BE2C (cell line): Measurements from ENCODE around the gene ADGRL3.

Source experiments
- DNase-seq: peaks from one replicate; pipeline ENCODE4 v3.0.0-alpha.2; 2020
- H3K27me3 ChIP-seq: fragments of 250-450 bp; sonication (Bioruptor Pico); 2 replicates; pipeline ENCODE4 v1.5.1; 2020; ENCODE audit warnings: mild to moderate bottlenecking
- H3K36me3 ChIP-seq: fragments of 250-450 bp; sonication (Bioruptor Pico); 2 replicates; pipeline ENCODE4 v1.5.1; 2020; ENCODE audit warnings: mild to moderate bottlenecking
- H3K4me1 ChIP-seq: fragments of 250-450 bp; sonication (Bioruptor Pico); 2 replicates; pipeline ENCODE4 v1.5.1; 2020
- H3K4me3 ChIP-seq: 2 replicates; pipeline ENCODE4 v1.5.1; 2011; ENCODE audit warnings: low read depth, low read length
- H3K9me3 ChIP-seq: fragments of 250-450 bp; sonication (Bioruptor Pico); 2 replicates; pipeline ENCODE4 v1.5.1; 2020
- CTCF ChIP-seq: IDR thresholded peaks from 2 replicates; pipeline ENCODE4 v1.5.1; 2012; ENCODE audit warnings: mild to moderate bottlenecking, low read depth, low read length

Gene ADGRL3

GRCh38 chr4:62126064-62126732 is 926.1 kb downstream of the ADGRL3 start:
- Histone ChIP-seq H3K9me3 (no peaks in the 10 kb centered on the region), H3K4me1 (peaks cover 1% of the 10 kb centered on the region; the same call in 1 of the 2 replicates), H3K4me3 (no peak overlapping the region), H3K27me3 (no peaks in the 10 kb centered on the region), H3K36me3 (no peaks in the 10 kb centered on the region)
- no peak for DNase-seq
- TF ChIP-seq CTCF: no peak
